Progenitor cell of endocrine pancreas (in vitro differentiated cells): Measurements from ENCODE around the gene TRIM32. TPM values are rescaled to one million over a fixed set of nuclear protein-coding genes. Genes with fewer than 3 reads are reported as not detected.

ENCODE experiments used
- DNase-seq: peaks from one replicate; pipeline ENCODE4 v3.0.0; 2021; ENCODE audit warnings: low spot score; ENCODE audit not compliant: unreplicated experiment
- H3K27ac Mint-ChIP-seq: 2 replicates; pipeline ENCODE4 v1.8.0; 2021; ENCODE audit warnings: mild to moderate bottlenecking, moderate library complexity, mixed read lengths
- H3K27me3 Mint-ChIP-seq: 2 replicates; pipeline ENCODE4 v1.8.0; 2021; ENCODE audit warnings: mixed read lengths
- H3K36me3 Mint-ChIP-seq: 2 replicates; pipeline ENCODE4 v1.8.0; 2022; ENCODE audit warnings: mixed read lengths; ENCODE audit not compliant: insufficient read depth
- H3K4me1 Mint-ChIP-seq: 2 replicates; pipeline ENCODE4 v1.8.0; 2021; ENCODE audit warnings: low read depth, mixed read lengths
- H3K4me3 Mint-ChIP-seq: 2 replicates; pipeline ENCODE4 v1.8.0; 2021; ENCODE audit warnings: low read depth, mild to moderate bottlenecking, moderate library complexity, mixed read lengths
- H3K9me3 Mint-ChIP-seq: 2 replicates; pipeline ENCODE4 v1.8.0; 2021; ENCODE audit warnings: low read depth, mixed read lengths
- CTCF ChIP-seq: fragments of 200-600 bp; sonication (generic); IDR thresholded peaks from one replicate; pipeline ENCODE4 v1.5.0; 2021; ENCODE audit warnings: antibody characterized with exemption, mild to moderate bottlenecking; ENCODE audit not compliant: unreplicated experiment
- total RNA-seq: library from RNA; stranded (reverse); gene quantifications from 2 replicates; pipeline ENCODE4 v1.2.1, GENCODE V29; 2021

The TRIM32 gene
- total RNA-seq, 1 donor from 2014 or later = 16.5 TPM

- Mint-ChIP-seq H3K9me3 (no peaks in the 10 kb centered on the region), H3K4me3 (no peak overlapping the region), H3K4me1 (no peaks in the 10 kb centered on the region), H3K27me3 (no peaks in the 10 kb centered on the region), H3K36me3 (no peaks in the 10 kb centered on the region), H3K27ac (no peak overlapping the region)
- TF ChIP-seq CTCF = peak; percentile 70
- no peak for DNase-seq
Measured at GRCh38 chr9:116646661-116647514, 40.2 kb upstream of the TRIM32 start.

DNA sequence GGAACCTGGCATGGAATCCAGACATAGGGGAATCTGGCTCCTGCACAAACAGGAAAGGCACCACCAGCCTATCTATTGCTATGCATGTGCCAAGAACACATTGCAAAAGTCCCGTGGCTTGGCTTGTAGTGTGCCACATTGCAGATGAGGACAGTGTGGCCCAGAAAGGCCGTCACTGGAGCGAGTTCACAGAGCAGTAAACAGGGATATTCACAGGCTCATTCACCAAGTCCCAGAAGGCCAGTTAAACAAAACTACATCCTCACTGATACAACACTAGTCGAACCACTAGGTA is 39.6 kb upstream of the TRIM32 start:
- Mint-ChIP-seq H3K9me3 (no peaks in the 10 kb centered on the region), H3K36me3 (no peaks in the 10 kb centered on the region), H3K4me1 (no peaks in the 10 kb centered on the region), H3K4me3 (no peak overlapping the region), H3K27me3 (no peaks in the 10 kb centered on the region), H3K27ac (no peak overlapping the region)
- no peak for TF ChIP-seq CTCF
- DNase-seq = no peak

DNA sequence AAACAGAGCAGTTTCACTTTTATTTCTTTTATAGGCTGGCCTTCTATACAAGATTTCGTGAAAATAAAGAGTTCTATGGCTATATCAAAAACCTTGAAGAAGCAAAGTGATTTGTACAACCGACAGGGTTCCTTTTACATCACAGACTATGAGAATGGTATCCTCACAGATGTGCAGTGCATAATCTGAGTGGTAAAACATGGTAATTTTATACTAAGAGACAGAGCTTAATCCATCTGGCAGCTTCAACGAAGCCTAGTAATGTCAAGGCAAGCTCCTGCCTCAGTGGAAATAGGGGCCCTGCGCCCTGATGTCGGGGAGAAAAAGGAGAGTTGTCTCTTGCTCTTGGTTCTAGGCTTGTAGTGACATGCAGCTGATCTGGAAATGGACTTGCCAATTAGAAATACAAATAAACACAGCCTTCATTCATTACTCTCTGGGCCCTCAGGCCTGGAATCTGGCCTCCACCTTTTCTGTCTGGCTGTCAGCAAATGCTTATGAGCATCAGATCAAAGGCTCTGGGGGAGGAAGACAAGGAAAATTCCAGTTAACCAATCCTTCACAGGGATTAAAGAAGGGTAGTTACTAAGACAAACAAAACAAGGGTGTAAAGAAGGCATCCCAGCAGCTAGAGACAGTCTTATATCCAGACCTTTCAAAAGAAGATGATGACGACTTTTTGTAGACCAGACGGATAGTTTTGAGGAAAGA is 33.6 kb upstream of the TRIM32 start:
- no peak for DNase-seq
- TF ChIP-seq CTCF = no peak
- no peak overlapping the region for H3K4me3 Mint-ChIP-seq
- no peak overlapping the region for H3K27ac Mint-ChIP-seq
- H3K4me1 Mint-ChIP-seq = no peaks in the 10 kb centered on the region
- no peaks in the 10 kb centered on the region for H3K9me3 Mint-ChIP-seq
- H3K27me3 Mint-ChIP-seq = no peaks in the 10 kb centered on the region
- H3K36me3 Mint-ChIP-seq = no peaks in the 10 kb centered on the region

DNA sequence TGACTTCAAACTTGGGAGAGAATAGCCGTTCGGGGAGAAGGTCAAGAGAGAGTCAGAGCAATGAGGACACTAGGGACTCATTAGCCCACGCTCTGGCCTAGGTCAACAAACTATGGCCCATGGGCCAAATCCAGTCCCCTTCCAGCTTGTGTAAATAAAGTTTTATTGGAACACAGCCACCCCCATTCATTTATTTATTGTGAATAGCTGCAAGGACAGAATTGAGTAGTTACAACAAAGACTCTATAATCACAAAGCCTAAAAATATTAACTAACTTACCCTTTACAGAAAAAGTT is 33.1 kb upstream of the TRIM32 start:
- no peaks in the 10 kb centered on the region for H3K27me3 Mint-ChIP-seq
- TF ChIP-seq CTCF = no peak
- H3K4me1 Mint-ChIP-seq = no peaks in the 10 kb centered on the region
- H3K9me3 Mint-ChIP-seq = no peaks in the 10 kb centered on the region
- H3K36me3 Mint-ChIP-seq = no peaks in the 10 kb centered on the region
- H3K4me3 Mint-ChIP-seq = no peak overlapping the region
- no peak overlapping the region for H3K27ac Mint-ChIP-seq
- no peak for DNase-seq

DNA sequence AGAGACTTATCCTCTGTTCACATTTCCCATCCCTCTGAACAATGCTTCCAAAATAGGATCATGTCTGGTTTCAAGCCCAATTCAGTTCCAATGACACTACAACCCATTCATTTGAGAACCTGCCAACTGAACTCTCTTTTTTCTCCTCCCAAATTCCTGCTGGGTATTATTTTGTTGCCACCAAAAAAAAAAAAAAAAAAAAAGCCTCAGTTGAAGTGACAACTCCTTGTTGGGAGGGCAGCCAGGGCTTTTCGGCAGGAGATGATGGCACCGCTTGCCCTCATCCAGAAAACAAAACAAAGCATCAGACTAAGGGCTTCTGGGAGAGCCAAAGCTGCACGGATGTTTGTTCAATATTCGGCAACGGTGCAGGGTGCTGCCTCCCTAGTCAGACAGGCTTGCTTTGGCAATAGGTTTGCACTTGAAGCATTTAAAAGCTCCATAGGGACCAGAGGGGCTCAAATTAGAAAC is 30.6 kb upstream of the TRIM32 start:
- Mint-ChIP-seq H3K4me3 (no peak overlapping the region), H3K4me1 (no peaks in the 10 kb centered on the region), H3K27ac (no peak overlapping the region), H3K9me3 (no peaks in the 10 kb centered on the region), H3K36me3 (no peaks in the 10 kb centered on the region), H3K27me3 (no peaks in the 10 kb centered on the region)
- no peak for TF ChIP-seq CTCF
- DNase-seq = no peak
